ENCODE results near the gene CDKL4.
"Not testable (repeated sequence)": the region's sequence is repeated elsewhere in the genome, so short reads cannot be mapped to it uniquely, and the experiment has no call there.

Gene CDKL4

GRCh38 chr2:39256040-39256439 is 12.3 kb upstream of the CDKL4 start:
- no peaks in the 10 kb centered on the region for H3K4me1 ChIP-seq (ENCODE audit: insufficient read depth, low read length)
- H3K4me3 ChIP-seq (ENCODE audit: low read depth in 1 of 2, low read length in 2 of 2): no peak overlapping the region
- H3K36me3 ChIP-seq (ENCODE audit: insufficient read depth, low read length): peaks cover 64% of the 10 kb centered on the region
- H3K27me3 ChIP-seq (ENCODE audit: control insufficient read depth in 1 of 2, insufficient read depth in 2 of 2, low read length in 2 of 2): no peaks in the 10 kb centered on the region
- no peak overlapping the region for H3K27ac ChIP-seq (ENCODE audit: low read depth, low read length)
- no peak overlapping the region for H3K9ac ChIP-seq (ENCODE audit: low read length)
- H3K9me3 ChIP-seq (ENCODE audit: low read length): no peaks in the 10 kb centered on the region

- no peak overlapping the region for H3K27ac ChIP-seq (ENCODE audit: low read depth, low read length)
- H3K9ac ChIP-seq (ENCODE audit: low read length): no peak overlapping the region
- H3K9me3 ChIP-seq (ENCODE audit: low read length): no peaks in the 10 kb centered on the region
- H3K36me3 ChIP-seq (ENCODE audit: insufficient read depth, low read length): peaks cover 50% of the 10 kb centered on the region
- no peaks in the 10 kb centered on the region for H3K4me1 ChIP-seq (ENCODE audit: insufficient read depth, low read length)
- H3K27me3 ChIP-seq (ENCODE audit: control insufficient read depth in 1 of 2, insufficient read depth in 2 of 2, low read length in 2 of 2): no peaks in the 10 kb centered on the region
- no peak overlapping the region for H3K4me3 ChIP-seq (ENCODE audit: low read depth in 1 of 2, low read length in 2 of 2)
These were observed 9.2 kb upstream of the CDKL4 start for GRCh38 chr2:39252888-39253518.

- Histone ChIP-seq H3K9me3 (ENCODE audit: low read length) (no peaks in the 10 kb centered on the region), H3K36me3 (ENCODE audit: insufficient read depth, low read length) (peaks cover 21% of the 10 kb centered on the region), H3K27ac (ENCODE audit: low read depth, low read length) (no peak overlapping the region), H3K4me1 (ENCODE audit: insufficient read depth, low read length) (no peaks in the 10 kb centered on the region), H3K4me3 (ENCODE audit: low read depth in 1 of 2, low read length in 2 of 2) (no peak overlapping the region), H3K9ac (ENCODE audit: low read length) (no peak overlapping the region), H3K27me3 (ENCODE audit: control insufficient read depth in 1 of 2, insufficient read depth in 2 of 2, low read length in 2 of 2) (no peaks in the 10 kb centered on the region)
These were observed 3.8 kb upstream of the CDKL4 start for GRCh38 chr2:39247512-39248043.

GRCh38 chr2:39246382-39246980 is 2.7 kb upstream of the CDKL4 start:
- Histone ChIP-seq H3K4me1 (ENCODE audit: insufficient read depth, low read length) (no peaks in the 10 kb centered on the region), H3K36me3 (ENCODE audit: insufficient read depth, low read length) (peaks cover 10% of the 10 kb centered on the region), H3K27me3 (ENCODE audit: control insufficient read depth in 1 of 2, insufficient read depth in 2 of 2, low read length in 2 of 2) (no peaks in the 10 kb centered on the region), H3K9me3 (ENCODE audit: low read length) (no peaks in the 10 kb centered on the region), H3K27ac (ENCODE audit: low read depth, low read length) (no peak overlapping the region), H3K4me3 (ENCODE audit: low read depth in 1 of 2, low read length in 2 of 2) (no peak overlapping the region), H3K9ac (ENCODE audit: low read length) (no peak overlapping the region)

GRCh38 chr2:39244963-39245625 is 1.3 kb upstream of the CDKL4 start:
- not testable (repeated sequence) for H3K9ac ChIP-seq (ENCODE audit: low read length); H3K27me3 ChIP-seq (ENCODE audit: control insufficient read depth in 1 of 2, insufficient read depth in 2 of 2, low read length in 2 of 2); H3K27ac ChIP-seq (ENCODE audit: low read depth, low read length); H3K4me3 ChIP-seq (ENCODE audit: low read depth in 1 of 2, low read length in 2 of 2); H3K9me3 ChIP-seq (ENCODE audit: low read length); H3K36me3 ChIP-seq (ENCODE audit: insufficient read depth, low read length); H3K4me1 ChIP-seq (ENCODE audit: insufficient read depth, low read length)

- H3K36me3 ChIP-seq (ENCODE audit: insufficient read depth, low read length); H3K27ac ChIP-seq (ENCODE audit: low read depth, low read length); H3K27me3 ChIP-seq (ENCODE audit: control insufficient read depth in 1 of 2, insufficient read depth in 2 of 2, low read length in 2 of 2); H3K9me3 ChIP-seq (ENCODE audit: low read length); H3K4me1 ChIP-seq (ENCODE audit: insufficient read depth, low read length); H3K9ac ChIP-seq (ENCODE audit: low read length); H3K4me3 ChIP-seq (ENCODE audit: low read depth in 1 of 2, low read length in 2 of 2): not testable (repeated sequence)
These were observed 582 bp upstream of the CDKL4 start for GRCh38 chr2:39244241-39244862.

GRCh38 chr2:39241588-39241987 is 2.2 kb downstream of the CDKL4 start:
- Histone ChIP-seq H3K36me3 (ENCODE audit: insufficient read depth, low read length) (no peaks in the 10 kb centered on the region), H3K4me1 (ENCODE audit: insufficient read depth, low read length) (no peaks in the 10 kb centered on the region), H3K27me3 (ENCODE audit: control insufficient read depth in 1 of 2, insufficient read depth in 2 of 2, low read length in 2 of 2) (no peaks in the 10 kb centered on the region), H3K9ac (ENCODE audit: low read length) (no peak overlapping the region), H3K4me3 (ENCODE audit: low read depth in 1 of 2, low read length in 2 of 2) (no peak overlapping the region), H3K27ac (ENCODE audit: low read depth, low read length) (no peak overlapping the region), H3K9me3 (ENCODE audit: low read length) (no peaks in the 10 kb centered on the region)

GRCh38 chr2:39240758-39241157 is 3.0 kb downstream of the CDKL4 start:
- no peaks in the 10 kb centered on the region for H3K27me3 ChIP-seq (ENCODE audit: control insufficient read depth in 1 of 2, insufficient read depth in 2 of 2, low read length in 2 of 2)
- no peaks in the 10 kb centered on the region for H3K36me3 ChIP-seq (ENCODE audit: insufficient read depth, low read length)
- H3K9me3 ChIP-seq (ENCODE audit: low read length): no peaks in the 10 kb centered on the region
- H3K27ac ChIP-seq (ENCODE audit: low read depth, low read length): no peak overlapping the region
- no peak overlapping the region for H3K9ac ChIP-seq (ENCODE audit: low read length)
- no peaks in the 10 kb centered on the region for H3K4me1 ChIP-seq (ENCODE audit: insufficient read depth, low read length)
- no peak overlapping the region for H3K4me3 ChIP-seq (ENCODE audit: low read depth in 1 of 2, low read length in 2 of 2)

GRCh38 chr2:39234754-39235153 is 9.0 kb downstream of the CDKL4 start:
- Histone ChIP-seq H3K27me3 (ENCODE audit: control insufficient read depth in 1 of 2, insufficient read depth in 2 of 2, low read length in 2 of 2) (no peaks in the 10 kb centered on the region), H3K27ac (ENCODE audit: low read depth, low read length) (no peak overlapping the region), H3K36me3 (ENCODE audit: insufficient read depth, low read length) (no peaks in the 10 kb centered on the region)

GRCh38 chr2:39232141-39232540 is 11.6 kb downstream of the CDKL4 start:
- no peak overlapping the region for H3K9ac ChIP-seq (ENCODE audit: low read length)
- no peaks in the 10 kb centered on the region for H3K36me3 ChIP-seq (ENCODE audit: insufficient read depth, low read length)
- no peaks in the 10 kb centered on the region for H3K27me3 ChIP-seq (ENCODE audit: control insufficient read depth in 1 of 2, insufficient read depth in 2 of 2, low read length in 2 of 2)

More at GRCh38 chr2:39234754-39235153, 9.0 kb downstream of the CDKL4 start:
- Histone ChIP-seq H3K9me3 (ENCODE audit: low read length) (no peaks in the 10 kb centered on the region), H3K4me1 (ENCODE audit: insufficient read depth, low read length) (peaks cover 4% of the 10 kb centered on the region), H3K9ac (ENCODE audit: low read length) (no peak overlapping the region), H3K4me3 (ENCODE audit: low read depth in 1 of 2, low read length in 2 of 2) (no peak overlapping the region)

GRCh38 chr2:39228413-39229209 is 15.2 kb downstream of the CDKL4 start:
- peak overlapping the region; percentile 25 for H3K9ac ChIP-seq (ENCODE audit: low read length)
- no peak overlapping the region for H3K27ac ChIP-seq (ENCODE audit: low read depth, low read length)
- peaks cover 20% of the 10 kb centered on the region for H3K4me1 ChIP-seq (ENCODE audit: insufficient read depth, low read length)

More at GRCh38 chr2:39232141-39232540, 11.6 kb downstream of the CDKL4 start:
- H3K4me1 ChIP-seq (ENCODE audit: insufficient read depth, low read length): peaks cover 20% of the 10 kb centered on the region
- no peak overlapping the region for H3K27ac ChIP-seq (ENCODE audit: low read depth, low read length)
- H3K4me3 ChIP-seq (ENCODE audit: low read depth in 1 of 2, low read length in 2 of 2): no peak overlapping the region
- no peaks in the 10 kb centered on the region for H3K9me3 ChIP-seq (ENCODE audit: low read length)

More at GRCh38 chr2:39228413-39229209, 15.2 kb downstream of the CDKL4 start:
- H3K9me3 ChIP-seq (ENCODE audit: low read length): no peaks in the 10 kb centered on the region
- H3K36me3 ChIP-seq (ENCODE audit: insufficient read depth, low read length): no peaks in the 10 kb centered on the region
- H3K4me3 ChIP-seq (ENCODE audit: low read depth in 1 of 2, low read length in 2 of 2): peak overlapping the region in 1 of 2 donors; percentile 26
- H3K27me3 ChIP-seq (ENCODE audit: control insufficient read depth in 1 of 2, insufficient read depth in 2 of 2, low read length in 2 of 2): no peaks in the 10 kb centered on the region

Measured in muscle layer of colon (tissue), 2 donors.